Mucosa of descending colon (tissue), 3 donors: Measurements from ENCODE around the gene UBTD2. TPM values are rescaled to one million over a fixed set of nuclear protein-coding genes. Genes with fewer than 3 reads are reported as not detected.

ENCODE experiments used
- ATAC-seq: fragments of 200-7000 bp; cut with Tn5 transposase; one replicate; pipeline ENCODE4 v1.9.1; 2020; ENCODE audit warnings: mild to moderate bottlenecking, moderate library complexity
- DNase-seq, 3 donors: peaks; one replicate each; pipeline ENCODE4 v3.0.0-alpha.2; 2020
- H3K36me3 ChIP-seq: fragments of 200-600 bp; one replicate; pipeline ENCODE4 v1.8.0; 2021; ENCODE audit warnings: low read depth, mild to moderate bottlenecking
- H3K4me1 ChIP-seq: fragments of 200-600 bp; one replicate; pipeline ENCODE4 v1.8.0; 2021; ENCODE audit warnings: low read depth, mild to moderate bottlenecking
- H3K4me3 ChIP-seq: fragments of 200-600 bp; one replicate; pipeline ENCODE4 v1.8.0; 2021; ENCODE audit warnings: mild to moderate bottlenecking
- H3K9me3 ChIP-seq: fragments of 200-600 bp; one replicate; pipeline ENCODE4 v1.8.0; 2021; ENCODE audit warnings: mild to moderate bottlenecking
- intact Hi-C, 2 donors: fragments of 100-400 bp; cut with DNase I in 1 of 2; cut with micrococcal nuclease in 1 of 2; formaldehyde crosslinking; loops; one replicate each; pipeline versions ENCODE4 v1.11.0 to v1.11.1; 2022; cut with DNase I, micrococcal nuclease
- total RNA-seq, 3 donors: library from RNA; stranded (reverse); fragmentation: NEBNext Ultra II Directional in 2 of 3; extraction: Animal tissue kit (Norgen Biotek cat#: 25700) in 2 of 3; gene quantifications; one replicate each; pipeline versions ENCODE4 v1.2.1 to v1.2.4, GENCODE V29; 2021 to 2023
- TF ChIP-seq, protein P1 (sequence below): fragments of 200-600 bp; IDR thresholded peaks from one replicate; pipeline ENCODE4 v1.8.0; 2022; ENCODE audit warnings: antibody characterized with exemption, mild to moderate bottlenecking
- donor health status: DM: no; HTN: no; CAD: no; lungs with moderate emphysema.
- donor health status: DM: no; HTN: no; CAD: no.
- donor health status: DM: no; HTN: yes; CAD: no.

Gene UBTD2
- total RNA-seq, 3 donors from 2014 or later: 18.3 to 22.2 (median 20.0) TPM

GRCh38 chr5:172163346-172163745, 120.2 kb downstream of the UBTD2 start:
- intact Hi-C loops: no loop called here
- Histone ChIP-seq H3K4me1 (peaks cover 7% of the 10 kb centered on the region), H3K4me3 (no peak overlapping the region), H3K36me3 (no peaks in the 10 kb centered on the region), H3K9me3 (no peaks in the 10 kb centered on the region)
- TF ChIP-seq, protein P1, sequence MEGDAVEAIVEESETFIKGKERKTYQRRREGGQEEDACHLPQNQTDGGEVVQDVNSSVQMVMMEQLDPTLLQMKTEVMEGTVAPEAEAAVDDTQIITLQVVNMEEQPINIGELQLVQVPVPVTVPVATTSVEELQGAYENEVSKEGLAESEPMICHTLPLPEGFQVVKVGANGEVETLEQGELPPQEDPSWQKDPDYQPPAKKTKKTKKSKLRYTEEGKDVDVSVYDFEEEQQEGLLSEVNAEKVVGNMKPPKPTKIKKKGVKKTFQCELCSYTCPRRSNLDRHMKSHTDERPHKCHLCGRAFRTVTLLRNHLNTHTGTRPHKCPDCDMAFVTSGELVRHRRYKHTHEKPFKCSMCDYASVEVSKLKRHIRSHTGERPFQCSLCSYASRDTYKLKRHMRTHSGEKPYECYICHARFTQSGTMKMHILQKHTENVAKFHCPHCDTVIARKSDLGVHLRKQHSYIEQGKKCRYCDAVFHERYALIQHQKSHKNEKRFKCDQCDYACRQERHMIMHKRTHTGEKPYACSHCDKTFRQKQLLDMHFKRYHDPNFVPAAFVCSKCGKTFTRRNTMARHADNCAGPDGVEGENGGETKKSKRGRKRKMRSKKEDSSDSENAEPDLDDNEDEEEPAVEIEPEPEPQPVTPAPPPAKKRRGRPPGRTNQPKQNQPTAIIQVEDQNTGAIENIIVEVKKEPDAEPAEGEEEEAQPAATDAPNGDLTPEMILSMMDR: no peak
- ATAC-seq (no peak), DNase-seq (no peak)

- ATAC-seq (no peak), DNase-seq (no peak)
- H3K4me3 ChIP-seq: no peak overlapping the region
- intact Hi-C loops: no loop called here
- TF ChIP-seq, protein P1: no peak
- H3K4me1 ChIP-seq: peaks cover 7% of the 10 kb centered on the region
- H3K36me3 ChIP-seq: no peaks in the 10 kb centered on the region
- H3K9me3 ChIP-seq: no peaks in the 10 kb centered on the region
Measured at GRCh38 chr5:172162987-172163343, 120.6 kb downstream of the UBTD2 start.

GRCh38 chr5:172162323-172162986, 121.1 kb downstream of the UBTD2 start:
- no peaks in the 10 kb centered on the region for H3K36me3 ChIP-seq
- H3K4me1 ChIP-seq: peaks cover 7% of the 10 kb centered on the region
- H3K4me3 ChIP-seq: no peak overlapping the region
- TF ChIP-seq, protein P1: no peak
- no peak for ATAC-seq
- peak in 1 of 3 donors; percentile 15 for DNase-seq
- H3K9me3 ChIP-seq: no peaks in the 10 kb centered on the region
- intact Hi-C loops: no loop called here

DNA sequence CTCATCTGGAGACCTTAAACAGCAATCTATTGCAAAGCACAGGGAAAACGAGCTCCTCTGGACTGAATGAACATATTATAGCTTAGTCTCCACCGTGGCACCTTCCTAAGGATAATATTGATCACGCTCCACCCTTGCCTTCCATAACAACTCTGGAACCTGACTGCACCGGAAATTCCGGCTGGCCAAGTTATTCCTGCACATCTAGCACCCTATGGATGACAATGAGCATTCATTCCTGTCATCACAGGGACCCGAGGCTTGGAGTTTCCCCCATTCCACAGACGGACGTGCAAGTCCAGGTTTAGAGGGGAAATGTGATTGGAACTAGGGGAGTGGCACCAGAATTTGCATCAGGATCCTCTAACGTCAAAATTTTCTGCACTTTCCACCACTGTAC, 123.1 kb downstream of the UBTD2 start:
- no peaks in the 10 kb centered on the region for H3K36me3 ChIP-seq
- H3K4me1 ChIP-seq: peaks cover 7% of the 10 kb centered on the region
- DNase-seq: no peak
- ATAC-seq: no peak
- intact Hi-C loops: no loop called here
- H3K9me3 ChIP-seq: no peaks in the 10 kb centered on the region
- TF ChIP-seq, protein P1: no peak
- no peak overlapping the region for H3K4me3 ChIP-seq

Other genes with a start within 250 kb of the UBTD2 start
- gene STK10, start 95.5 kb downstream of the UBTD2 start, total RNA-seq: 10 to 100 TPM; 22.7 to 36.3 (median 29.9) TPM
- gene EFCAB9, start 89.6 kb downstream of the UBTD2 start, total RNA-seq: not detected
- 10 to 100 TPM in 2 of 3 donors, 1 to 10 TPM in 1; 5.4 to 28.7 (median 19.9) TPM for gene SH3PXD2B, start 170.8 kb upstream of the UBTD2 start, total RNA-seq